ENCODE measurements around the gene DNAJC5G. TPM values are rescaled to one million over a fixed set of nuclear protein-coding genes. Genes with fewer than 3 reads are reported as not detected.

The DNAJC5G gene
- total RNA-seq, 1 donor from 2014 or later = 1.5 TPM

DNA sequence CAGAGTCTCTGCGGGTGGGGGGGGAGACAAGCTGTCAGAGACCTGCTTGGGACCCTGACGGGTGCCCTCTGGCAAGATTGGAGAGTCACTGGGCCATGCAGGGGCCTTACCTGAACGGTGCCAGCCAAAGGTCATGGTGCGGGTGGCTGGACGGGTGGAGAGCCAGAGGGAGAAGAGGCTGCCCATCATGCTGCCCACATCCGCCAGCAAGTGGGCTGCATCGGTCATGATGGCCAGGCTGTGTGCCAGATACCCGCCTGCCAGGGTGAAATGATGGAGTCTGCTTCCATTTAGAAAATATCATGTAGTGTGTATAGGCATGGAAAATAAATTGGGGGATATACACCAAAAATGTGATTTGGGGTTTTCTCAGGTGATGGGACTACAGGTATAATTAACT lies 17.2 kb upstream of the DNAJC5G start:
- TF ChIP-seq, protein P1, sequence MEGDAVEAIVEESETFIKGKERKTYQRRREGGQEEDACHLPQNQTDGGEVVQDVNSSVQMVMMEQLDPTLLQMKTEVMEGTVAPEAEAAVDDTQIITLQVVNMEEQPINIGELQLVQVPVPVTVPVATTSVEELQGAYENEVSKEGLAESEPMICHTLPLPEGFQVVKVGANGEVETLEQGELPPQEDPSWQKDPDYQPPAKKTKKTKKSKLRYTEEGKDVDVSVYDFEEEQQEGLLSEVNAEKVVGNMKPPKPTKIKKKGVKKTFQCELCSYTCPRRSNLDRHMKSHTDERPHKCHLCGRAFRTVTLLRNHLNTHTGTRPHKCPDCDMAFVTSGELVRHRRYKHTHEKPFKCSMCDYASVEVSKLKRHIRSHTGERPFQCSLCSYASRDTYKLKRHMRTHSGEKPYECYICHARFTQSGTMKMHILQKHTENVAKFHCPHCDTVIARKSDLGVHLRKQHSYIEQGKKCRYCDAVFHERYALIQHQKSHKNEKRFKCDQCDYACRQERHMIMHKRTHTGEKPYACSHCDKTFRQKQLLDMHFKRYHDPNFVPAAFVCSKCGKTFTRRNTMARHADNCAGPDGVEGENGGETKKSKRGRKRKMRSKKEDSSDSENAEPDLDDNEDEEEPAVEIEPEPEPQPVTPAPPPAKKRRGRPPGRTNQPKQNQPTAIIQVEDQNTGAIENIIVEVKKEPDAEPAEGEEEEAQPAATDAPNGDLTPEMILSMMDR (IDR thresholded peaks at IDR 0.05) = no peak
- TF ChIP-seq POLR2AphosphoS5 (IDR thresholded peaks at IDR 0.05; ENCODE audit: insufficient read depth in 1 of 2, low read depth in 1 of 2) (no peak), POLR2A (IDR thresholded peaks at IDR 0.05) (no peak)
- DNase-seq (ENCODE audit: extremely low spot score in 2 of 2) = no peak
- Histone ChIP-seq H3K36me3 (no peaks in the 10 kb centered on the region), H3K27ac (no peak overlapping the region), H3K4me1 (peaks cover 9% of the 10 kb centered on the region), H3K4me3 (no peak overlapping the region), H3K9me3 (no peaks in the 10 kb centered on the region), H3K27me3 (peaks cover 12% of the 10 kb centered on the region)
- intact Hi-C loops (cut with DNase I) = no loop called here

DNA sequence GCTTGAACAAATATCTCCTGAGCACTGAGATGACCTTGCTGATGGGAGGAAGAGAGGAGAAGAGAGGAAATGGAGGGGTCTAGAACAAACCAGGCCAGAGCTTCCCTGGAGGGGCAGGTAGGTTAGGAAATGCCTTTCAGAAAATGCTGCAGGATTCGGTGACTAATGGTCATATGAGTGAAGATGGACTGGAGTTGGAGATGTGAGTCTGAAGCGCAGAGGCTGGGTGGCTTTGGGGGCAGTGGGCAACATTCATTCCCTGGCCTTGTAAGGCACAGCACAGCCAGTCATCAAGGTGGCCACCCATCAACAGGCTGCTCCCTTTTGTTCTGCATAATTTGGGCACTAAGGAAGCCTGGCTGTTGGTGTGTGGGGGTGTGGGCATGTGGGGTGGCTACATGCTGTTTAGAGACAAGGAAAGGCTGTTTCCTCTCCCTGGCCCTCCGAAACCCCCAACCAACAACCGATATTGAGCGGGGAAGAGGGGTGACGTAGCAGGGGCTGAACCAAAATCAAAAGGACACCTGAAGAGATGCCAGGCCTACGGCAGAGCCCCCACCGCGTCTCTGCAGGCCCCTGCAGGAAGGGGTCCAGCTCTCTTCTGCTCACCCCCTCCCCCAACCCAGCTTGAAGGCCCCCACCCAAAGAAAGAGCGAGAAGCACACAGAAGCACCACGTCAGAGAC lies 13.8 kb upstream of the DNAJC5G start:
- TF ChIP-seq POLR2A (IDR thresholded peaks at IDR 0.05) = no peak
- TF ChIP-seq POLR2AphosphoS5 (IDR thresholded peaks at IDR 0.05; ENCODE audit: insufficient read depth in 1 of 2, low read depth in 1 of 2) = no peak
- TF ChIP-seq, protein P1 (IDR thresholded peaks at IDR 0.05) = no peak

DNA sequence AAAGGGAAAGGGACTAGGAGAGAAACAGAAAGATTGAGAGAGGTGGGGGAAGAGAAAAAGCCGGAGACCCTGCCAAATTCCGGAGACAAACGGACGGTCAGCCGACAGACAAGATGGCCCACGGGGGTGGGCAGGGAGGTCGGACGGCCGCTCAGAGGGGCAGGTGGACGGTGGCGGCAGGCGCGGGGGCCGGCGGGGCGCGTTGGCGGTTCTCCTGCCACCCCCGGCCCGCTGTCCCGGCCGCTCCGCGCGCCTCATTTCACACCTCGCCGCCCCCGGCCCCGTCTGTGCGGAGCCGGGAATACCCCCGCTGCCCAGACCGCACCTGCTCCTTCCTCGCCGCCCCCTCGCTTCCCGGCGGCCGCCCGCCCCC lies 13.3 kb upstream of the DNAJC5G start:
- intact Hi-C loops (cut with DNase I) = no loop called here
- Histone ChIP-seq H3K4me1 (peaks cover 31% of the 10 kb centered on the region), H3K27me3 (peaks cover 30% of the 10 kb centered on the region), H3K4me3 (peak overlapping the region in 1 of 2 donors; percentile 37), H3K36me3 (no peaks in the 10 kb centered on the region), H3K27ac (no peak overlapping the region), H3K9me3 (no peaks in the 10 kb centered on the region)
- TF ChIP-seq POLR2AphosphoS5 (IDR thresholded peaks at IDR 0.05; ENCODE audit: insufficient read depth in 1 of 2, low read depth in 1 of 2) = no peak
- TF ChIP-seq, protein P1 (IDR thresholded peaks at IDR 0.05) = no peak
- TF ChIP-seq POLR2A (IDR thresholded peaks at IDR 0.05) = no peak
- no peak for DNase-seq (ENCODE audit: extremely low spot score in 2 of 2)

More for the DNA sequence above, 13.8 kb upstream of the DNAJC5G start:
- Histone ChIP-seq H3K36me3 (no peaks in the 10 kb centered on the region), H3K4me1 (peaks cover 31% of the 10 kb centered on the region), H3K9me3 (no peaks in the 10 kb centered on the region), H3K4me3 (no peak overlapping the region), H3K27me3 (peaks cover 30% of the 10 kb centered on the region), H3K27ac (no peak overlapping the region)
- DNase-seq (ENCODE audit: extremely low spot score in 2 of 2) = no peak
- intact Hi-C loops (cut with DNase I) = no loop called here

- DNase-seq (ENCODE audit: extremely low spot score in 2 of 2) = no peak
- intact Hi-C loops (cut with DNase I) = no loop called here
- TF ChIP-seq, protein P1 (IDR thresholded peaks at IDR 0.05) = no peak
- no peak for TF ChIP-seq POLR2AphosphoS5 (IDR thresholded peaks at IDR 0.05; ENCODE audit: insufficient read depth in 1 of 2, low read depth in 1 of 2)
- no peak for TF ChIP-seq POLR2A (IDR thresholded peaks at IDR 0.05)
- Histone ChIP-seq H3K4me3 (peak within 1 kb of the TSS; percentile 37 to 45), H3K27me3 (peaks cover 30% of the 10 kb centered on the region), H3K36me3 (no peaks in the 10 kb centered on the region), H3K9me3 (no peaks in the 10 kb centered on the region), H3K27ac (no peak within 1 kb of the TSS), H3K4me1 (peaks cover 31% of the 10 kb centered on the region)
Observed at GRCh38 chr2:27262379-27263286, 12.6 kb upstream of the DNAJC5G start, which contains the start of gene SLC30A3. Gene SLC30A3, minus strand, starts transcription at chr2:27263047. Its CDS starts 141 bp downstream, at chr2:27262906.

All from vagina (tissue), 2 donors.